WTC11 (cell line): ENCODE results near the gene IL1F10. TPM values are rescaled to one million over a fixed set of nuclear protein-coding genes. Genes with fewer than 3 reads are reported as not detected.

Experiments used
- ATAC-seq: fragments of 200-7000 bp; cut with Tn5 transposase; 2 replicates; pipeline ENCODE4 v1.10.0; 2021; ENCODE audit warnings: mild to moderate bottlenecking, moderate library complexity
- CTCF ChIA-PET: fragments of 300-600 bp; sonication (Branson Sonifier 250); formaldehyde crosslinking; loops from one replicate; lab custom pipeline; 2021; ENCODE audit warnings: antibody characterized with exemption; lab: Charles Lee
- POLR2A ChIA-PET: fragments of 350-600 bp; sonication (Branson Sonifier 250); formaldehyde crosslinking; loops from one replicate; lab custom pipeline; 2021; ENCODE audit warnings: antibody characterized with exemption; lab: Charles Lee
- DNase-seq: peaks from one replicate; pipeline ENCODE4 v3.0.0; 2021; ENCODE audit warnings: low spot score
- H3K27ac Mint-ChIP-seq: 2 replicates; pipeline ENCODE4 v1.8.0; 2021; ENCODE audit warnings: mixed read lengths
- H3K27me3 Mint-ChIP-seq: 2 replicates; pipeline ENCODE4 v1.8.0; 2021; ENCODE audit warnings: low read depth, mild to moderate bottlenecking, moderate library complexity, mixed read lengths
- H3K36me3 Mint-ChIP-seq: 2 replicates; pipeline ENCODE4 v1.8.0; 2021; ENCODE audit warnings: mixed read lengths
- H3K4me1 Mint-ChIP-seq: 2 replicates; pipeline ENCODE4 v1.8.0; 2022; ENCODE audit warnings: mixed read lengths
- H3K4me3 Mint-ChIP-seq: 2 replicates; pipeline ENCODE4 v1.8.0; 2021; ENCODE audit warnings: mild to moderate bottlenecking, moderate library complexity, mixed read lengths
- H3K9me3 Mint-ChIP-seq: 2 replicates; pipeline ENCODE4 v1.8.0; 2021; ENCODE audit warnings: mixed read lengths
- FOXP1 ChIP-seq: sonication (generic); formaldehyde crosslinking; IDR thresholded peaks from 2 replicates; pipeline ENCODE4 v1.8.0; 2022; ENCODE audit warnings: missing genetic modification reagents, mild to moderate bottlenecking, moderate library complexity, borderline replicate concordance
- JUN ChIP-seq: sonication (generic); formaldehyde crosslinking; IDR thresholded peaks from 2 replicates; pipeline ENCODE4 v1.8.0; 2023; ENCODE audit warnings: mild to moderate bottlenecking, missing genetic modification reagents
- SMAD3 ChIP-seq: sonication (generic); formaldehyde crosslinking; IDR thresholded peaks from 2 replicates; pipeline ENCODE4 v1.8.0; 2022; ENCODE audit warnings: missing genetic modification reagents, mild to moderate bottlenecking, borderline replicate concordance
- TCF7 ChIP-seq: sonication (generic); formaldehyde crosslinking; IDR thresholded peaks from 2 replicates; pipeline ENCODE4 v1.8.0; 2022; ENCODE audit warnings: mild to moderate bottlenecking, low read depth, missing genetic modification reagents, moderate library complexity
- TP53 ChIP-seq: sonication (generic); formaldehyde crosslinking; IDR thresholded peaks from 2 replicates; pipeline ENCODE4 v1.8.1; 2023; ENCODE audit warnings: mild to moderate bottlenecking, missing genetic modification reagents
- USF2 ChIP-seq: sonication (generic); formaldehyde crosslinking; IDR thresholded peaks from 2 replicates; pipeline ENCODE4 v1.8.1; 2023; ENCODE audit warnings: mild to moderate bottlenecking, missing genetic modification reagents, moderate library complexity
- ZNF138 ChIP-seq: sonication (generic); formaldehyde crosslinking; conservative IDR thresholded peaks from 2 replicates; pipeline ENCODE4 v1.8.1; 2022; ENCODE audit warnings: mild to moderate bottlenecking, moderate library complexity, missing genetic modification reagents
- ZNF232 ChIP-seq: sonication (generic); formaldehyde crosslinking; IDR thresholded peaks from 2 replicates; pipeline ENCODE4 v1.8.0; 2022; ENCODE audit warnings: mild to moderate bottlenecking, missing genetic modification reagents
- ZNF317 ChIP-seq: sonication (generic); formaldehyde crosslinking; IDR thresholded peaks from 2 replicates; pipeline ENCODE4 v1.8.1; 2023; ENCODE audit warnings: low read depth, mild to moderate bottlenecking, moderate library complexity, missing genetic modification reagents, borderline replicate concordance
- ZNF396 ChIP-seq: fragments of 250-450 bp; sonication (Bioruptor Pico); IDR thresholded peaks from 2 replicates; pipeline ENCODE4 v1.8.0; 2021; ENCODE audit warnings: mild to moderate bottlenecking, moderate library complexity, borderline replicate concordance
- ZNF671 ChIP-seq: fragments of 250-450 bp; sonication (Bioruptor Pico); IDR thresholded peaks from 2 replicates; pipeline ENCODE4 v1.8.0; 2021; ENCODE audit warnings: mild to moderate bottlenecking
- total RNA-seq: library from RNA; stranded (reverse); gene quantifications from 3 replicates; pipeline ENCODE4 v1.2.3, GENCODE V29; 2021
- TF ChIP-seq, protein P1 (sequence below): fragments of 200-600 bp; IDR thresholded peaks from 2 replicates; pipeline ENCODE4 v1.8.0; 2022; ENCODE audit warnings: antibody characterized with exemption
- TF ChIP-seq, protein P2 (sequence below): sonication (generic); formaldehyde crosslinking; IDR thresholded peaks from 2 replicates; pipeline ENCODE4 v1.8.0; 2022; ENCODE audit warnings: mild to moderate bottlenecking, missing genetic modification reagents
- TF ChIP-seq, protein P3 (sequence below): sonication (generic); formaldehyde crosslinking; IDR thresholded peaks from 2 replicates; pipeline ENCODE4 v1.8.0; 2023; ENCODE audit warnings: missing genetic modification reagents, mild to moderate bottlenecking, borderline replicate concordance
- TF ChIP-seq, protein P4 (sequence below): sonication (generic); formaldehyde crosslinking; IDR thresholded peaks from 2 replicates; pipeline ENCODE4 v1.8.0; 2023; ENCODE audit warnings: missing genetic modification reagents

The IL1F10 gene
- total RNA-seq, 1 experiment from 2014 or later, result not detected

- Mint-ChIP-seq H3K27me3 (peaks cover 26% of the 10 kb centered on the region), H3K4me3 (no peak overlapping the region), H3K4me1 (peaks cover 8% of the 10 kb centered on the region), H3K9me3 (no peaks in the 10 kb centered on the region), H3K36me3 (no peaks in the 10 kb centered on the region)
- peak; percentile 75 for DNase-seq
- peak; percentile 96 for ATAC-seq
- TF ChIP-seq ZNF317 (CRISPR knock-in tag) (no peak), SMAD3 (CRISPR knock-in tag) (no peak)
- TF ChIP-seq, protein P1, sequence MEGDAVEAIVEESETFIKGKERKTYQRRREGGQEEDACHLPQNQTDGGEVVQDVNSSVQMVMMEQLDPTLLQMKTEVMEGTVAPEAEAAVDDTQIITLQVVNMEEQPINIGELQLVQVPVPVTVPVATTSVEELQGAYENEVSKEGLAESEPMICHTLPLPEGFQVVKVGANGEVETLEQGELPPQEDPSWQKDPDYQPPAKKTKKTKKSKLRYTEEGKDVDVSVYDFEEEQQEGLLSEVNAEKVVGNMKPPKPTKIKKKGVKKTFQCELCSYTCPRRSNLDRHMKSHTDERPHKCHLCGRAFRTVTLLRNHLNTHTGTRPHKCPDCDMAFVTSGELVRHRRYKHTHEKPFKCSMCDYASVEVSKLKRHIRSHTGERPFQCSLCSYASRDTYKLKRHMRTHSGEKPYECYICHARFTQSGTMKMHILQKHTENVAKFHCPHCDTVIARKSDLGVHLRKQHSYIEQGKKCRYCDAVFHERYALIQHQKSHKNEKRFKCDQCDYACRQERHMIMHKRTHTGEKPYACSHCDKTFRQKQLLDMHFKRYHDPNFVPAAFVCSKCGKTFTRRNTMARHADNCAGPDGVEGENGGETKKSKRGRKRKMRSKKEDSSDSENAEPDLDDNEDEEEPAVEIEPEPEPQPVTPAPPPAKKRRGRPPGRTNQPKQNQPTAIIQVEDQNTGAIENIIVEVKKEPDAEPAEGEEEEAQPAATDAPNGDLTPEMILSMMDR, result peak; percentile 39; the same call in 1 of the 2 replicates
- TF ChIP-seq, protein P2, sequence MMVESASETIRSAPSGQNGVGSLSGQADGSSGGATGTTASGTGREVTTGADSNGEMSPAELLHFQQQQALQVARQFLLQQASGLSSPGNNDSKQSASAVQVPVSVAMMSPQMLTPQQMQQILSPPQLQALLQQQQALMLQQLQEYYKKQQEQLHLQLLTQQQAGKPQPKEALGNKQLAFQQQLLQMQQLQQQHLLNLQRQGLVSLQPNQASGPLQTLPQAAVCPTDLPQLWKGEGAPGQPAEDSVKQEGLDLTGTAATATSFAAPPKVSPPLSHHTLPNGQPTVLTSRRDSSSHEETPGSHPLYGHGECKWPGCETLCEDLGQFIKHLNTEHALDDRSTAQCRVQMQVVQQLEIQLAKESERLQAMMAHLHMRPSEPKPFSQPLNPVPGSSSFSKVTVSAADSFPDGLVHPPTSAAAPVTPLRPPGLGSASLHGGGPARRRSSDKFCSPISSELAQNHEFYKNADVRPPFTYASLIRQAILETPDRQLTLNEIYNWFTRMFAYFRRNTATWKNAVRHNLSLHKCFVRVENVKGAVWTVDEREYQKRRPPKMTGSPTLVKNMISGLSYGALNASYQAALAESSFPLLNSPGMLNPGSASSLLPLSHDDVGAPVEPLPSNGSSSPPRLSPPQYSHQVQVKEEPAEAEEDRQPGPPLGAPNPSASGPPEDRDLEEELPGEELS (CRISPR knock-in tag), result no peak
- TF ChIP-seq, all 79 proteins: peak for 1
- ChIA-PET CTCF (interaction anchor here (0.6 to 4.4 kb wide), 54 partner anchors 8 to 309 kb away, joined by 3 to 96 read pairs (median 5); partner anchors contain the start of genes IL1A, IL1F10 and IL36RN), POLR2A (interaction anchor here (1.3 kb wide), 1 partner anchor 118 kb away, joined by 5 read pairs; no protein-coding TSS in a partner anchor)
- no peak overlapping the region for H3K27ac Mint-ChIP-seq
These were observed 12.4 kb downstream of the IL1F10 start for GRCh38 chr2:113080134-113080533.

- peaks cover 8% of the 10 kb centered on the region for H3K4me1 Mint-ChIP-seq
- TF ChIP-seq USF2 (CRISPR knock-in tag) (no peak), ZNF671 (CRISPR knock-in tag) (no peak), FOXP1 (CRISPR knock-in tag) (no peak), TCF7 (CRISPR knock-in tag) (no peak), JUN (CRISPR knock-in tag) (no peak), TP53 (CRISPR knock-in tag) (no peak), ZNF396 (CRISPR knock-in tag) (no peak), ZNF232 (no peak), ZNF138 (CRISPR knock-in tag) (no peak)
- TF ChIP-seq, protein P3, sequence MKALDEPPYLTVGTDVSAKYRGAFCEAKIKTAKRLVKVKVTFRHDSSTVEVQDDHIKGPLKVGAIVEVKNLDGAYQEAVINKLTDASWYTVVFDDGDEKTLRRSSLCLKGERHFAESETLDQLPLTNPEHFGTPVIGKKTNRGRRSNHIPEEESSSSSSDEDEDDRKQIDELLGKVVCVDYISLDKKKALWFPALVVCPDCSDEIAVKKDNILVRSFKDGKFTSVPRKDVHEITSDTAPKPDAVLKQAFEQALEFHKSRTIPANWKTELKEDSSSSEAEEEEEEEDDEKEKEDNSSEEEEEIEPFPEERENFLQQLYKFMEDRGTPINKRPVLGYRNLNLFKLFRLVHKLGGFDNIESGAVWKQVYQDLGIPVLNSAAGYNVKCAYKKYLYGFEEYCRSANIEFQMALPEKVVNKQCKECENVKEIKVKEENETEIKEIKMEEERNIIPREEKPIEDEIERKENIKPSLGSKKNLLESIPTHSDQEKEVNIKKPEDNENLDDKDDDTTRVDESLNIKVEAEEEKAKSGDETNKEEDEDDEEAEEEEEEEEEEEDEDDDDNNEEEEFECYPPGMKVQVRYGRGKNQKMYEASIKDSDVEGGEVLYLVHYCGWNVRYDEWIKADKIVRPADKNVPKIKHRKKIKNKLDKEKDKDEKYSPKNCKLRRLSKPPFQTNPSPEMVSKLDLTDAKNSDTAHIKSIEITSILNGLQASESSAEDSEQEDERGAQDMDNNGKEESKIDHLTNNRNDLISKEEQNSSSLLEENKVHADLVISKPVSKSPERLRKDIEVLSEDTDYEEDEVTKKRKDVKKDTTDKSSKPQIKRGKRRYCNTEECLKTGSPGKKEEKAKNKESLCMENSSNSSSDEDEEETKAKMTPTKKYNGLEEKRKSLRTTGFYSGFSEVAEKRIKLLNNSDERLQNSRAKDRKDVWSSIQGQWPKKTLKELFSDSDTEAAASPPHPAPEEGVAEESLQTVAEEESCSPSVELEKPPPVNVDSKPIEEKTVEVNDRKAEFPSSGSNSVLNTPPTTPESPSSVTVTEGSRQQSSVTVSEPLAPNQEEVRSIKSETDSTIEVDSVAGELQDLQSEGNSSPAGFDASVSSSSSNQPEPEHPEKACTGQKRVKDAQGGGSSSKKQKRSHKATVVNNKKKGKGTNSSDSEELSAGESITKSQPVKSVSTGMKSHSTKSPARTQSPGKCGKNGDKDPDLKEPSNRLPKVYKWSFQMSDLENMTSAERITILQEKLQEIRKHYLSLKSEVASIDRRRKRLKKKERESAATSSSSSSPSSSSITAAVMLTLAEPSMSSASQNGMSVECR, result no peak
- TF ChIP-seq, protein P4, sequence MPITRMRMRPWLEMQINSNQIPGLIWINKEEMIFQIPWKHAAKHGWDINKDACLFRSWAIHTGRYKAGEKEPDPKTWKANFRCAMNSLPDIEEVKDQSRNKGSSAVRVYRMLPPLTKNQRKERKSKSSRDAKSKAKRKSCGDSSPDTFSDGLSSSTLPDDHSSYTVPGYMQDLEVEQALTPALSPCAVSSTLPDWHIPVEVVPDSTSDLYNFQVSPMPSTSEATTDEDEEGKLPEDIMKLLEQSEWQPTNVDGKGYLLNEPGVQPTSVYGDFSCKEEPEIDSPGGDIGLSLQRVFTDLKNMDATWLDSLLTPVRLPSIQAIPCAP, result no peak
- TF ChIP-seq, protein P1, result no peak
- CTCF ChIA-PET, result interaction anchor here (1.2 to 2.4 kb wide), 2 partner anchors 111 to 117 kb away, joined by 5 to 30 read pairs; no protein-coding TSS in a partner anchor
These were observed 13.9 kb downstream of the IL1F10 start for GRCh38 chr2:113081488-113082210.

More at GRCh38 chr2:113081488-113082210, 13.9 kb downstream of the IL1F10 start:
- Mint-ChIP-seq H3K4me3 (no peak overlapping the region), H3K36me3 (no peaks in the 10 kb centered on the region), H3K27me3 (peaks cover 21% of the 10 kb centered on the region), H3K9me3 (no peaks in the 10 kb centered on the region), H3K27ac (no peak overlapping the region)
- DNase-seq (no peak), ATAC-seq (no peak)
- POLR2A ChIA-PET, result no interaction called here
